ENCODE results near the gene TP53TG5.
A peak's percentile ranks its signal among the peaks of the same experiment; 100 is the strongest.

TP53TG5 gene

GRCh38 chr20:45345104-45345936 is 32.8 kb downstream of the TP53TG5 start:
- no peak for DNase-seq (ENCODE audit: low spot score)

- DNase-seq (ENCODE audit: low spot score): peak; percentile 16
Measured at GRCh38 chr20:45344168-45344860, 33.8 kb downstream of the TP53TG5 start.

- DNase-seq (ENCODE audit: low spot score): peak; percentile 62
Measured at GRCh38 chr20:45343532-45344167, 34.5 kb downstream of the TP53TG5 start.

GRCh38 chr20:45342855-45343531 is 35.1 kb downstream of the TP53TG5 start:
- DNase-seq (ENCODE audit: low spot score): no peak

GRCh38 chr20:45341939-45342854 is 35.9 kb downstream of the TP53TG5 start:
- peak; percentile 25 for DNase-seq (ENCODE audit: low spot score)

GRCh38 chr20:45341579-45341938 is 36.6 kb downstream of the TP53TG5 start:
- DNase-seq (ENCODE audit: low spot score): no peak

GRCh38 chr20:45340951-45341350 is 37.2 kb downstream of the TP53TG5 start:
- no peak for DNase-seq (ENCODE audit: low spot score)

GRCh38 chr20:45340236-45340847 is 37.8 kb downstream of the TP53TG5 start:
- peak; percentile 30 for DNase-seq (ENCODE audit: low spot score)

- no peak for DNase-seq (ENCODE audit: low spot score)
Measured at GRCh38 chr20:45339799-45340198, 38.3 kb downstream of the TP53TG5 start.

GRCh38 chr20:45339084-45339483 is 39.0 kb downstream of the TP53TG5 start:
- DNase-seq (ENCODE audit: low spot score): peak; percentile 19

- no peak for DNase-seq (ENCODE audit: low spot score)
Measured at GRCh38 chr20:45338121-45339030, 39.7 kb downstream of the TP53TG5 start.

GRCh38 chr20:45337367-45338120 is 40.6 kb downstream of the TP53TG5 start:
- DNase-seq (ENCODE audit: low spot score): peak; percentile 19

GRCh38 chr20:45336530-45337366 is 41.4 kb downstream of the TP53TG5 start:
- DNase-seq (ENCODE audit: low spot score): peak; percentile 12

- no peak for DNase-seq (ENCODE audit: low spot score)
Measured at GRCh38 chr20:45330476-45330875, 47.6 kb downstream of the TP53TG5 start.

GRCh38 chr20:45329497-45330319 is 48.4 kb downstream of the TP53TG5 start:
- no peak for DNase-seq (ENCODE audit: low spot score)

GRCh38 chr20:45328451-45328850 is 49.7 kb downstream of the TP53TG5 start:
- DNase-seq (ENCODE audit: low spot score): no peak

GRCh38 chr20:45325371-45325770 is 52.8 kb downstream of the TP53TG5 start:
- DNase-seq (ENCODE audit: low spot score): no peak
